ENCODE measurements around the gene EARS2. TPM values are rescaled to one million over a fixed set of nuclear protein-coding genes. Genes with fewer than 3 reads are reported as not detected.

EARS2 gene
- total and polyA plus RNA-seq, 4 donors = 17.7 to 25.7 (median 22.3) TPM

DNA sequence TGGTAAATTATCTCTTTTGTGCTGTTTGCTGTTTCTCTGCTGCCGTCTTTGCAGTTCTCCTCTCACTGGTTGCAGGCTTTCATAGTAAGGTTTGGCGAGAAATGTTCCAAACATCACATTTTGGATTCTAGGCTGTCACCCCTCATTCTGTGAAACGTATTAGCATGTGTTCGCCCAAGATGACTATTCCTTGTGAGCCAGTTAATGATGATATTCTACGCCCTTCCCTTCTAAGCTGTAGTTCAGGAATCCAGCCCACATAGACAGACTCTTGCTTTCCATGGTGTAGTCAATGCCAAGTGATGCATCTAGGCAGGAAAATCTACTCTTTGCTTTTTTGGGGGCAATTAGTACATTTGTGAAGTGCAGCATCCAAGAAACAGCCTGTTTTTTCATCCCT lies 14.7 kb upstream of the EARS2 start:
- ATAC-seq (ENCODE audit: insufficient read depth, low FRiP score) (no peak), DNase-seq (no peak)
- TF ChIP-seq CTCF (IDR thresholded peaks at IDR 0.05; ENCODE audit: control extremely low read depth, extremely low read depth) = no peak
- Histone ChIP-seq H3K9ac (ENCODE audit: insufficient read depth in 1 of 2, low read length in 2 of 2) (no peak overlapping the region), H3K4me3 (no peak overlapping the region), H3K27me3 (ENCODE audit: control insufficient read depth in 3 of 3, insufficient read depth in 3 of 3, low read length in 2 of 3) (no peaks in the 10 kb centered on the region), H3K27ac (ENCODE audit: low read depth in 1 of 2, low read length in 1 of 2) (no peak overlapping the region), H3K9me3 (ENCODE audit: control insufficient read depth in 4 of 4, insufficient read depth in 3 of 4, low read length in 3 of 4) (no peaks in the 10 kb centered on the region), H3K4me1 (ENCODE audit: control insufficient read depth in 5 of 5, insufficient read depth in 5 of 5, low read length in 5 of 5) (no peaks in the 10 kb centered on the region), H3K36me3 (ENCODE audit: control insufficient read depth in 4 of 4, insufficient read depth in 4 of 4, low read length in 4 of 4) (peaks cover 30 to 37% (median 34%) of the 10 kb centered on the region in 4 donors)
- WGBS, 2 donors = 95 to 96% methylated on average over 5 of the region's 5 CpGs

DNA sequence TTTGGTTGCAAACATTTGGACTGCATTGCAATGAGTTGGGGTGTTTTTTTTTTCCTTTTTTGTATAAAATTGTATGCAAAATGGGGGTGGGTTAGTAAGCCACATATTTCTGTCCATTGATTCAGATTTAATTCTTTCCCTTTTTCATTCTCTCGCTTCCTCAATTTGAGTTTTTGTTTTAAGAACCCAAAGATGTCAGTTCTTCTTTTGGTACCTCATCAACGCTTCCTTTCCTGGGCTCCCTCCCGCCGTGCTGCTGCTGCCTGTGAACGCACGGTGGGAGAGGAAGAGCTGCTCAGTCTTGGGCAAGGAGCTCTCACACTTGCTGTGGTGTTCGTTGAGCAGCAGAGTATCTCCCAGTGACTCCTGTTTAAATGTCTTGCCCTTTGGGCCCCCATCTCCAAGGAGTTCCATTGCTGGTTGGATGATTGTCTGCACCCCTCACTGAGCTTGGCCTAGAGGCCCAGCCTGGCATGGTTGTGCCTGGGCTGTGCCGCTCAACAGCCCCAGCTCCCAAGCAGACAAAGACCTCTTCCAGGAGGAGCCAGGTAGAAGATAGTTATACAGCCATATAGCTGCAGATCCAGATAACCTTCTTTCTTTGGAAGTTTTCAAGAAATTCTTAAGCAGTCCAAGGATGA lies 14.0 kb upstream of the EARS2 start:
- Histone ChIP-seq H3K4me1 (ENCODE audit: control insufficient read depth in 5 of 5, insufficient read depth in 5 of 5, low read length in 5 of 5) (no peaks in the 10 kb centered on the region), H3K36me3 (ENCODE audit: control insufficient read depth in 4 of 4, insufficient read depth in 4 of 4, low read length in 4 of 4) (peaks cover 34 to 41% (median 38%) of the 10 kb centered on the region in 4 donors), H3K27me3 (ENCODE audit: control insufficient read depth in 3 of 3, insufficient read depth in 3 of 3, low read length in 2 of 3) (no peaks in the 10 kb centered on the region), H3K27ac (ENCODE audit: low read depth in 1 of 2, low read length in 1 of 2) (no peak overlapping the region), H3K9me3 (ENCODE audit: control insufficient read depth in 4 of 4, insufficient read depth in 3 of 4, low read length in 3 of 4) (no peaks in the 10 kb centered on the region), H3K9ac (ENCODE audit: insufficient read depth in 1 of 2, low read length in 2 of 2) (no peak overlapping the region), H3K4me3 (no peak overlapping the region)
- DNase-seq = no peak
- TF ChIP-seq CTCF (IDR thresholded peaks at IDR 0.05; ENCODE audit: control extremely low read depth, extremely low read depth) = no peak
- WGBS, 2 donors = 32 to 68% methylated on average over 8 of the region's 8 CpGs
- ATAC-seq (ENCODE audit: insufficient read depth, low FRiP score) = no peak

DNA sequence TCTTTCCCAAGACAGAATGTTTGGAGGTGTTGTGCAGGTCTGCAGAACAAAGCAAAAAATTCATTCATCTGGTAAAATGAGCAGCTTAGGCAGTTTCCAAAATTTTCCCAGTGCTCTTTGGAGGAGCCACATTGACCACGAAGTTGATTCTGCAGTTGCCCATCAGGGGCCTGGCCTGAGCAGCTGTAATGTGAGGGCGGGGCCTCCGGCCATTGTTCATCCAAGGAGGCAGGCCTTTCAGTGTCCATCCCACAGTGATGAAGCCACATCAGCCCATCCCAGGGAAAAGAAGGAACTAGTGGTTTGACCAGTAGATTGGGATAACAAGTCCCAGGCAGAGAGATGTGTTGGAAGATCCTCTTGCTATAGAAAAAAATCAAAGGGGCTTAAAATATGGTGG lies 10.5 kb upstream of the EARS2 start:
- no peak for ATAC-seq (ENCODE audit: insufficient read depth, low FRiP score)
- Histone ChIP-seq H3K9ac (ENCODE audit: insufficient read depth in 1 of 2, low read length in 2 of 2) (no peak overlapping the region), H3K9me3 (ENCODE audit: control insufficient read depth in 4 of 4, insufficient read depth in 3 of 4, low read length in 3 of 4) (no peaks in the 10 kb centered on the region), H3K27ac (ENCODE audit: low read depth in 1 of 2, low read length in 1 of 2) (no peak overlapping the region), H3K4me3 (no peak overlapping the region), H3K36me3 (ENCODE audit: control insufficient read depth in 4 of 4, insufficient read depth in 4 of 4, low read length in 4 of 4) (peaks cover 44 to 54% (median 50%) of the 10 kb centered on the region in 4 donors), H3K27me3 (ENCODE audit: control insufficient read depth in 3 of 3, insufficient read depth in 3 of 3, low read length in 2 of 3) (no peaks in the 10 kb centered on the region), H3K4me1 (ENCODE audit: control insufficient read depth in 5 of 5, insufficient read depth in 5 of 5, low read length in 5 of 5) (peaks cover 0 to 2% (median 0%) of the 10 kb centered on the region in 5 donors)
- no peak for DNase-seq
- 91 to 99% methylated on average over 3 of the region's 3 CpGs for WGBS, 2 donors
- no peak for TF ChIP-seq CTCF (IDR thresholded peaks at IDR 0.05; ENCODE audit: control extremely low read depth, extremely low read depth)

- Histone ChIP-seq H3K9me3 (ENCODE audit: control insufficient read depth in 4 of 4, insufficient read depth in 3 of 4, low read length in 3 of 4) (no peaks in the 10 kb centered on the region), H3K4me1 (ENCODE audit: control insufficient read depth in 5 of 5, insufficient read depth in 5 of 5, low read length in 5 of 5) (peaks cover 0 to 2% (median 0%) of the 10 kb centered on the region in 5 donors), H3K9ac (ENCODE audit: insufficient read depth in 1 of 2, low read length in 2 of 2) (no peak overlapping the region), H3K36me3 (ENCODE audit: control insufficient read depth in 4 of 4, insufficient read depth in 4 of 4, low read length in 4 of 4) (peaks cover 45 to 51% (median 48%) of the 10 kb centered on the region in 4 donors), H3K27ac (ENCODE audit: low read depth in 1 of 2, low read length in 1 of 2) (no peak overlapping the region), H3K27me3 (ENCODE audit: control insufficient read depth in 3 of 3, insufficient read depth in 3 of 3, low read length in 2 of 3) (no peaks in the 10 kb centered on the region), H3K4me3 (no peak overlapping the region)
- 95 to 97% methylated on average over 8 of the region's 8 CpGs for WGBS, 2 donors
- ATAC-seq (ENCODE audit: insufficient read depth, low FRiP score) = no peak
- no peak for TF ChIP-seq CTCF (IDR thresholded peaks at IDR 0.05; ENCODE audit: control extremely low read depth, extremely low read depth)
- no peak for DNase-seq
These were observed 9.6 kb upstream of the EARS2 start for GRCh38 chr16:23566724-23567123.

All from lung (tissue), 12 donors.